ENCODE results near the gene TBC1D5. TPM values are rescaled to one million over a fixed set of nuclear protein-coding genes. Genes with fewer than 3 reads are reported as not detected.

The TBC1D5 gene
- total RNA-seq, 3 donors from 2014 or later: 70.1 to 109 (median 90.1) TPM

- intact Hi-C loops (cut with DNase I; ENCODE audit: low total_unique reads): no loop called here
- Histone ChIP-seq H3K36me3 (no peaks in the 10 kb centered on the region), H3K4me3 (no peak overlapping the region), H3K9me3 (no peaks in the 10 kb centered on the region), H3K4me1 (no peaks in the 10 kb centered on the region), H3K27me3 (no peaks in the 10 kb centered on the region), H3K27ac (no peak overlapping the region)
- no peak for DNase-seq (ENCODE audit: low spot score in 2 of 2)
- TF ChIP-seq, protein P1, sequence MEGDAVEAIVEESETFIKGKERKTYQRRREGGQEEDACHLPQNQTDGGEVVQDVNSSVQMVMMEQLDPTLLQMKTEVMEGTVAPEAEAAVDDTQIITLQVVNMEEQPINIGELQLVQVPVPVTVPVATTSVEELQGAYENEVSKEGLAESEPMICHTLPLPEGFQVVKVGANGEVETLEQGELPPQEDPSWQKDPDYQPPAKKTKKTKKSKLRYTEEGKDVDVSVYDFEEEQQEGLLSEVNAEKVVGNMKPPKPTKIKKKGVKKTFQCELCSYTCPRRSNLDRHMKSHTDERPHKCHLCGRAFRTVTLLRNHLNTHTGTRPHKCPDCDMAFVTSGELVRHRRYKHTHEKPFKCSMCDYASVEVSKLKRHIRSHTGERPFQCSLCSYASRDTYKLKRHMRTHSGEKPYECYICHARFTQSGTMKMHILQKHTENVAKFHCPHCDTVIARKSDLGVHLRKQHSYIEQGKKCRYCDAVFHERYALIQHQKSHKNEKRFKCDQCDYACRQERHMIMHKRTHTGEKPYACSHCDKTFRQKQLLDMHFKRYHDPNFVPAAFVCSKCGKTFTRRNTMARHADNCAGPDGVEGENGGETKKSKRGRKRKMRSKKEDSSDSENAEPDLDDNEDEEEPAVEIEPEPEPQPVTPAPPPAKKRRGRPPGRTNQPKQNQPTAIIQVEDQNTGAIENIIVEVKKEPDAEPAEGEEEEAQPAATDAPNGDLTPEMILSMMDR (IDR thresholded peaks at IDR 0.05): no peak
- TF ChIP-seq POLR2AphosphoS5 (IDR thresholded peaks at IDR 0.05) (no peak), POLR2A (IDR thresholded peaks at IDR 0.05) (no peak)
Measured at GRCh38 chr3:17243621-17244020, 498.8 kb downstream of the TBC1D5 start.

DNA sequence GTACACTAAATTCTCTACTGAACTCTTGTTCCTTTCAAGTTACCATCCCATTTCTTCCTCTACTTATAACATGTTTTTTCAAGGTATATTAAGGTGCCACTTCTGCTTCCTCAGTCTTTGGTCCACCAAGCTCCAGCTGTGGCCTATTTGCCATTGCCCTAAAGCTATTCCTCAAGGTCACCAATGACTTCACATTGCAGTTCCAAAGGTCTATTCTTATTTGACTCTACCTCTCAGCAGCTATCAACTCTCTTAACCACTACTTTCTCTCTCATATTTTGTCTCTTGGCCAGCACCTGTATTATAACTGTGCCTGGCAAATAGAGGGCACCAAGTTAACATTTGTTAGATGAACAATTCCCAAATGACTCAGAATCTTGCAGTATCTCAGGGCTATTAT is 503.0 kb downstream of the TBC1D5 start:
- Histone ChIP-seq H3K27me3 (no peaks in the 10 kb centered on the region), H3K36me3 (no peaks in the 10 kb centered on the region), H3K27ac (no peak overlapping the region), H3K4me3 (no peak overlapping the region), H3K9me3 (no peaks in the 10 kb centered on the region), H3K4me1 (no peaks in the 10 kb centered on the region)
- intact Hi-C loops (cut with DNase I; ENCODE audit: low total_unique reads): no loop called here
- DNase-seq (ENCODE audit: low spot score in 2 of 2): no peak
- TF ChIP-seq, protein P1 (IDR thresholded peaks at IDR 0.05): no peak
- no peak for TF ChIP-seq POLR2AphosphoS5 (IDR thresholded peaks at IDR 0.05)
- no peak for TF ChIP-seq POLR2A (IDR thresholded peaks at IDR 0.05)

DNA sequence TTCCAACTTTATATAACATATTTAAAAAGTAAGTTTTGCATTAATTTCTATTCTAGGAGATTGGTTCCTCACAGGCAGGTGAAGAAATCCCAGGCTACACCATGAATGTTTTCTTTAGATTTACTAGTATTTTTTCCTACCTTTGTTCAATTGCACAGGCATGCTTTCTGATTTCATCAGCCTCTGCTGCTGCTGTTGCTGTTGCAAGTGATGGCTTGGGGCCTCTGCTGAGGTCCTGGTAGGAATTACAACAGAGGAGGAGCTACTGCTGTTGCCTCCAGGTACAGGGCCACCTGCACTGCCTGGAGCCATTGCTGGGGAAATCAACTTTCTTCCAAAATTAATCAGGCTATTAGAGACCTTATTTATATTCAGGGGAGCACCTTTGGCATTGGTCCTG is 504.4 kb downstream of the TBC1D5 start:
- no peak overlapping the region for H3K27ac ChIP-seq

GRCh38 chr3:17235310-17235709 is 507.1 kb downstream of the TBC1D5 start:
- no peaks in the 10 kb centered on the region for H3K36me3 ChIP-seq
- DNase-seq (ENCODE audit: low spot score in 2 of 2): no peak
- H3K4me3 ChIP-seq: no peak overlapping the region
- TF ChIP-seq POLR2A (IDR thresholded peaks at IDR 0.05) (no peak), POLR2AphosphoS5 (IDR thresholded peaks at IDR 0.05) (no peak)
- TF ChIP-seq, protein P1 (IDR thresholded peaks at IDR 0.05): no peak
- H3K27ac ChIP-seq: no peak overlapping the region
- no peaks in the 10 kb centered on the region for H3K4me1 ChIP-seq
- intact Hi-C loops (cut with DNase I; ENCODE audit: low total_unique reads): no loop called here
- H3K9me3 ChIP-seq: no peaks in the 10 kb centered on the region
- no peaks in the 10 kb centered on the region for H3K27me3 ChIP-seq

More for the DNA sequence above, 504.4 kb downstream of the TBC1D5 start:
- H3K27me3 ChIP-seq: no peaks in the 10 kb centered on the region
- no peaks in the 10 kb centered on the region for H3K36me3 ChIP-seq
- no peak for DNase-seq (ENCODE audit: low spot score in 2 of 2)
- no peak overlapping the region for H3K4me3 ChIP-seq
- TF ChIP-seq POLR2A (IDR thresholded peaks at IDR 0.05) (no peak), POLR2AphosphoS5 (IDR thresholded peaks at IDR 0.05) (no peak)
- TF ChIP-seq, protein P1 (IDR thresholded peaks at IDR 0.05): no peak
- intact Hi-C loops (cut with DNase I; ENCODE audit: low total_unique reads): no loop called here
- no peaks in the 10 kb centered on the region for H3K9me3 ChIP-seq
- no peaks in the 10 kb centered on the region for H3K4me1 ChIP-seq

DNA sequence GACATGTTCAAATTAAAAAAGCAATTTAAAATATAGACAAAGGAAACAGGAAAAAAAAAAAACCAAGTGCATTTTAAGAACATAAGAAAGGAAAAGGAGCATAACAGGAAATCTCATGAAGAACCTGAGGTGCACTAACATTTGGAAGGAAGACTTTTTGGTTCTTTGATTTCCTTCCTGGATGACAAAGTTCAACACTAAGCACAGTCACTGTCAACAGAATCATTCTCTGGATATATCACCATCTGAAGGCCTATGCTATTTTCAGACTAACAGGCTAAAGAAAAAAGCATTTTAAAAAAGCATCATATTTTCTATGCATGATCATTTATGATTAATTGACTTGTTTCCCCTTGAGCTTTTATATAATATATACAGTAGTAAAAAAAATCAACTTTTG is 508.0 kb downstream of the TBC1D5 start:
- intact Hi-C loops (cut with DNase I; ENCODE audit: low total_unique reads): no loop called here
- Histone ChIP-seq H3K27ac (no peak overlapping the region), H3K9me3 (no peaks in the 10 kb centered on the region), H3K4me1 (no peaks in the 10 kb centered on the region), H3K36me3 (no peaks in the 10 kb centered on the region), H3K27me3 (no peaks in the 10 kb centered on the region), H3K4me3 (no peak overlapping the region)
- no peak for TF ChIP-seq POLR2A (IDR thresholded peaks at IDR 0.05)
- no peak for TF ChIP-seq POLR2AphosphoS5 (IDR thresholded peaks at IDR 0.05)
- TF ChIP-seq, protein P1 (IDR thresholded peaks at IDR 0.05): no peak
- DNase-seq (ENCODE audit: low spot score in 2 of 2): no peak

Data from breast epithelium (tissue), 4 donors.